Neural crest cell (in vitro differentiated cells): Measurements from ENCODE around the gene FURIN. TPM values are rescaled to one million over a fixed set of nuclear protein-coding genes. Genes with fewer than 3 reads are reported as not detected.
A peak's percentile ranks its signal among the peaks of the same experiment; 100 is the strongest.

Experiments used
- DNase-seq: peaks from one replicate; pipeline ENCODE4 v3.0.0; 2021; ENCODE audit warnings: low read depth, mixed read lengths, low spot score
- H3K27ac Mint-ChIP-seq: one replicate; pipeline ENCODE4 v1.8.0; 2021; ENCODE audit warnings: mild to moderate bottlenecking, mixed read lengths; ENCODE audit not compliant: unreplicated experiment
- H3K27me3 Mint-ChIP-seq: 2 replicates; pipeline ENCODE4 v1.8.0; 2021; ENCODE audit warnings: low read depth, mild to moderate bottlenecking, mixed read lengths
- H3K36me3 Mint-ChIP-seq: 2 replicates; pipeline ENCODE4 v1.8.0; 2021; ENCODE audit warnings: low read depth, mild to moderate bottlenecking, mixed read lengths
- H3K4me1 Mint-ChIP-seq: 2 replicates; pipeline ENCODE4 v1.8.0; 2021; ENCODE audit warnings: mixed read lengths
- H3K4me3 Mint-ChIP-seq: one replicate; pipeline ENCODE4 v1.8.0; 2021; ENCODE audit warnings: mild to moderate bottlenecking, mixed read lengths
- H3K9me3 Mint-ChIP-seq: 2 replicates; pipeline ENCODE4 v1.8.0; 2021; ENCODE audit warnings: mixed read lengths
- total RNA-seq: library from RNA; stranded (reverse); gene quantifications from 2 replicates; pipeline ENCODE4 v1.2.1, GENCODE V29; 2021
- TF ChIP-seq, protein P1 (sequence below): fragments of 200-600 bp; sonication (generic); conservative IDR thresholded peaks from 2 replicates; pipeline ENCODE4 v1.5.0; 2021; ENCODE audit warnings: antibody characterized with exemption, mild to moderate bottlenecking

Gene FURIN
- total RNA-seq, 1 donor from 2014 or later, result 15.7 TPM

DNA sequence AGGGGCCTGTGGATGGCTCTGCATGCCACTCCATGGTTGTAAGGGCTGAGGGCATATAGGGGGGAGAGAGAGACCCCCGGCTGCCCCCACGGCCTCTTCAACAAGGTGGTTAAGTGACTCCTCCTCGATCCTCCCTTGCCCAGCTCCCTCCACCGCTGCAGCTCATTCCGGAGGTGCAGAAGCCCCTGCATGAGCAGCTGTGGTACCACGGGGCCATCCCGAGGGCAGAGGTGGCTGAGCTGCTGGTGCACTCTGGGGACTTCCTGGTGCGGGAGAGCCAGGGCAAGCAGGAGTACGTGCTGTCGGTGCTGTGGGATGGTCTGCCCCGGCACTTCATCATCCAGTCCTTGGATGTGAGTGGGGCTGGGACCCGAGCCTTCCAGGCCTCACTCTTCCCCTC lies 22.5 kb downstream of the FURIN start:
- Mint-ChIP-seq H3K27me3 (no peaks in the 10 kb centered on the region), H3K9me3 (no peaks in the 10 kb centered on the region), H3K27ac (no peak overlapping the region), H3K36me3 (no peaks in the 10 kb centered on the region), H3K4me3 (no peak overlapping the region), H3K4me1 (peaks cover 4% of the 10 kb centered on the region)
- DNase-seq, result no peak
- TF ChIP-seq, protein P1, sequence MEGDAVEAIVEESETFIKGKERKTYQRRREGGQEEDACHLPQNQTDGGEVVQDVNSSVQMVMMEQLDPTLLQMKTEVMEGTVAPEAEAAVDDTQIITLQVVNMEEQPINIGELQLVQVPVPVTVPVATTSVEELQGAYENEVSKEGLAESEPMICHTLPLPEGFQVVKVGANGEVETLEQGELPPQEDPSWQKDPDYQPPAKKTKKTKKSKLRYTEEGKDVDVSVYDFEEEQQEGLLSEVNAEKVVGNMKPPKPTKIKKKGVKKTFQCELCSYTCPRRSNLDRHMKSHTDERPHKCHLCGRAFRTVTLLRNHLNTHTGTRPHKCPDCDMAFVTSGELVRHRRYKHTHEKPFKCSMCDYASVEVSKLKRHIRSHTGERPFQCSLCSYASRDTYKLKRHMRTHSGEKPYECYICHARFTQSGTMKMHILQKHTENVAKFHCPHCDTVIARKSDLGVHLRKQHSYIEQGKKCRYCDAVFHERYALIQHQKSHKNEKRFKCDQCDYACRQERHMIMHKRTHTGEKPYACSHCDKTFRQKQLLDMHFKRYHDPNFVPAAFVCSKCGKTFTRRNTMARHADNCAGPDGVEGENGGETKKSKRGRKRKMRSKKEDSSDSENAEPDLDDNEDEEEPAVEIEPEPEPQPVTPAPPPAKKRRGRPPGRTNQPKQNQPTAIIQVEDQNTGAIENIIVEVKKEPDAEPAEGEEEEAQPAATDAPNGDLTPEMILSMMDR, result no peak

DNA sequence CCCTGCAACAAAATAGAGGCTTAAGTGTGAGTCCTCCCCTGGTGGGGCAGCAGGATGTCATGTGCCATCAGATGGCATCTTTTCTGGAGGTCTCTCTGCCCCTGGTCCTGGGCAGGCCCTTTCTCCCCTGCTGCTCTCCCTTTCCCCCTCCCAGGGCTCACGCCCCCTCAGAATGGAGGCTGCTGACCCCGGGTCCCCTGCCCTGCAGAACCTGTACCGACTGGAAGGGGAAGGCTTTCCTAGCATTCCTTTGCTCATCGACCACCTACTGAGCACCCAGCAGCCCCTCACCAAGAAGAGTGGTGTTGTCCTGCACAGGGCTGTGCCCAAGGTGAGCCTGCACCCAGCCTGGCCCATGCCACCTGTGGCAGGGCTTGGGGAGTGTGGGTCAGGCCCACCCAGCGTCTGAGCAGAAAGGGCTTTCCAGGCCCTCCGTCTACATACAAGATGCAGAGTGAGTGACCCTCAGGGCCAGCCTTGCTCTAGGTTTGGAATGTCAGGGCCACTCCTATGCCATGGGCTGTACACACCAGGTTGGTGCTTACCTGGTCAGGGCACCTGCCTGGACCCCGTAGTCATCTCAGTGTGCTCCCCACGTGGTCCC lies 23.1 kb downstream of the FURIN start:
- Mint-ChIP-seq H3K4me1 (no peaks in the 10 kb centered on the region), H3K27me3 (no peaks in the 10 kb centered on the region), H3K9me3 (no peaks in the 10 kb centered on the region), H3K4me3 (no peak overlapping the region), H3K27ac (no peak overlapping the region), H3K36me3 (no peaks in the 10 kb centered on the region)
- no peak for DNase-seq
- TF ChIP-seq, protein P1, result no peak

DNA sequence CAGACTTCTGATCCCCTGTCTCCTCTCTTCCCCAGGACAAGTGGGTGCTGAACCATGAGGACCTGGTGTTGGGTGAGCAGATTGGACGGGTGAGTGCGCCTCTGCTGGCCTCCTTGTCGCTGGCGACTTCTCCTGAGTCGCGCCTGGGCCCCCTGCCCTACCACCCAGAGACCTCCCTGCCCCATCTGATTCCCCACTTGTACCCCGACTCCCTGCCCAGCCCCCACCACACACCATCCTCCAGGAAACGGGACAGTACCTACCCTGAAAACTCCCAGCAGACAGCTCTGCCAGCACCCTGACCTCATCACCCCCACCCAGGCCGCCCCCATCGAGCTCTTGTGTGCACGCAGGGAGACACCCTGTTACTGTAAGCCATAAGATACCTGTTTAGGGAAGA lies 23.6 kb downstream of the FURIN start:
- Mint-ChIP-seq H3K36me3 (no peaks in the 10 kb centered on the region), H3K27me3 (no peaks in the 10 kb centered on the region), H3K27ac (no peak overlapping the region), H3K4me1 (no peaks in the 10 kb centered on the region), H3K4me3 (no peak overlapping the region), H3K9me3 (no peaks in the 10 kb centered on the region)
- TF ChIP-seq, protein P1, result no peak
- no peak for DNase-seq

DNA sequence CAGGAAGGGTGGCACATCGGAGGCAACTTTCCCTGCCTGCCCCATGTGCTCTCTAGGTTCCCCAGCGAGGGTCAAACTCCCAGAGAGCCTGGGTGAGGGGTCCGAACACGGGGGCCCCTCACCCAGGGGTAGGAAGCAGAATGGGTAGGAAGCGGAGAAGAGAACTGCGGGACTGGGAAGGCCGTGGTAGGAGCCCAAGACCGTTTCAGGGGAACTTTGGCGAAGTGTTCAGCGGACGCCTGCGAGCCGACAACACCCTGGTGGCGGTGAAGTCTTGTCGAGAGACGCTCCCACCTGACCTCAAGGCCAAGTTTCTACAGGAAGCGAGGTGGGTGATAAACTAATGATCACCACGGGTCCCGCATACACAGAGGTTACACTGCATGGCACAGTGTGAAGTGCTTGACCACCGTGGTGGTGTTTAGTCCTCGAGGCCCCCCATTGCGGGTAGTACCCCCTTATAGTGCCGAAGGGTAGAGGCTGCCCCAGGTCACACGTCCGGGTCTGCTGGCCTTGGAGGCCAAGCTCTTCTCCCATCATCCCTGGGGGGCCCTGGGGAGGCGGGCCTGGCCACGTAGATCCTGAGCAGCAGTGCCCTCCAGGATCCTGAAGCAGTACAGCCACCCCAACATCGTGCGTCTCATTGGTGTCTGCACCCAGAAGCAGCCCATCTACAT lies 24.2 kb downstream of the FURIN start:
- Mint-ChIP-seq H3K27ac (peak overlapping the region; percentile 27), H3K4me3 (no peak overlapping the region), H3K27me3 (no peaks in the 10 kb centered on the region), H3K36me3 (no peaks in the 10 kb centered on the region), H3K4me1 (no peaks in the 10 kb centered on the region), H3K9me3 (no peaks in the 10 kb centered on the region)
- TF ChIP-seq, protein P1, result no peak
- no peak for DNase-seq

DNA sequence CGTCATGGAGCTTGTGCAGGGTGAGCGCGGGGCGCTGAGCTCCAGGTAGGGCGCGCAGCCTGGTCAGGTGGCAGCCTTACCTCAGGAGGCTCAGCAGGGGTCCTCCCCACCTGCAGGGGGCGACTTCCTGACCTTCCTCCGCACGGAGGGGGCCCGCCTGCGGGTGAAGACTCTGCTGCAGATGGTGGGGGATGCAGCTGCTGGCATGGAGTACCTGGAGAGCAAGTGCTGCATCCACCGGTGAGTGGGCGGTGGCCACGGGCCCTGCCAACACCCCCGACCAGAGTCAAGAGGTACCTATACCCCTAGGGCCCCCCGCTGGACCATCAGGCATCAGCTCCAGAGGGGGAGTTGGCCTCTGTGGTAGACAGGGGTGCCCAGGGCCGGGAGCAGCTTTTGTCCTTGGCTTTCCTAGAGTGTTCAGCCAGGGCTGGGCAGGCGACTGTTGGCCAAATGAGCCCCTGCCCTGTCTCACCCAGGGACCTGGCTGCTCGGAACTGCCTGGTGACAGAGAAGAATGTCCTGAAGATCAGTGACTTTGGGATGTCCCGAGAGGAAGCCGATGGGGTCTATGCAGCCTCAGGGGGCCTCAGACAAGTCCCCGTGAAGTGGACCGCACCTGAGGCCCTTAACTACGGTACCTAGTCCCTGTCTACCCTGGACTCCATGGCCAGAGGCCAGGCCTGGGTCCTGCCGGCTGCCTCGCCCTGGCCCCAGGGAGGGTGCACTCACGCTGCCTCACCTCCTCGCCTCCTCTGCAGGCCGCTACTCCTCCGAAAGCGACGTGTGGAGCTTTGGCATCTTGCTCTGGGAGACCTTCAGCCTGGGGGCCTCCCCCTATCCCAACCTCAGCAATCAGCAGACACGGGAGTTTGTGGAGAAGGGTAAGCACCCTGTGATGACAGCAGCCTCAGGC lies 25.0 kb downstream of the FURIN start:
- no peaks in the 10 kb centered on the region for H3K9me3 Mint-ChIP-seq
- H3K4me3 Mint-ChIP-seq, result no peak overlapping the region
- no peak for DNase-seq
- H3K27ac Mint-ChIP-seq, result no peak overlapping the region
- H3K27me3 Mint-ChIP-seq, result no peaks in the 10 kb centered on the region
- H3K4me1 Mint-ChIP-seq, result no peaks in the 10 kb centered on the region
- TF ChIP-seq, protein P1, result no peak
- H3K36me3 Mint-ChIP-seq, result no peaks in the 10 kb centered on the region
